ENCODE data around the gene BCL10. TPM values are rescaled to one million over a fixed set of nuclear protein-coding genes. Genes with fewer than 3 reads are reported as not detected.

BCL10 gene
- total and polyA plus RNA-seq, 2 of the 13 experiments (the other 11 are each of a cell fraction or from before 2014, with no cell fraction given) = 3.7 to 14.1 TPM

DNA sequence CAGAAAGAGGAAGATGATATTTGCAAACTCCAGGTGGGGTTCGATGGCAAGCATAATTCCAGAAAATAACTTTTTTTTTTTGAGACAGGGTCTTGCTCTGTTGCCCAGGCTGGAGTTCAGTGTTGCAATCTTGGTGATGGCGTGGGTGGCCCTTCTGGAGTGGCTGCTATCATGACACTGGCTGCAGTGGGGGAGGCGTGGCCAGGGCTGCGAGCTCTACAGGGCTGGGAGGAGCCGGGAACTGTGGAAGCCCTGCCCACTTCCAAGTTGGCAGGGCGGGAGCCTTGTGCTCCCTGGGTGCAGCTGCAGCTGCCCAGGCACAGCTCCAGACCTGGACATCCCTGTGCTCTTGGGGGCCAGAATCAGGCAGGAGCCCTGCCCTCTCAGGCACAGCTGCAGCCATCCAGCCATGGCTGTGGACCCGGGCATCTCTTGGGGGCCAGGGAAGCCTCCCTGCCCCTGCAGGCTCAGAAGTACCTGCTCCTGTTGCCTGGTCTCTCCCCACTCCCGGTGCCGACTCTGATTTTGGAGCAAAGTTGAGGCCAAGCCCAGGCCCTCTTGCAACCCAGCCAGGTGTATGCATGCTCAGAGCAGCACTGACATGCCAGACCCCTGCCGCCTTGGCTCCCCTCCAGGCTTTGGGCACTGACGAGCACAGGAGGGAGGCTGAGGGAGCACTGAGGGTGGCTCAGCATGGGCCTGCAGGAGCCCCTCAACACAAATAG is 7.2 kb upstream of the BCL10 start (continued):
- TF ChIP-seq, protein P1, sequence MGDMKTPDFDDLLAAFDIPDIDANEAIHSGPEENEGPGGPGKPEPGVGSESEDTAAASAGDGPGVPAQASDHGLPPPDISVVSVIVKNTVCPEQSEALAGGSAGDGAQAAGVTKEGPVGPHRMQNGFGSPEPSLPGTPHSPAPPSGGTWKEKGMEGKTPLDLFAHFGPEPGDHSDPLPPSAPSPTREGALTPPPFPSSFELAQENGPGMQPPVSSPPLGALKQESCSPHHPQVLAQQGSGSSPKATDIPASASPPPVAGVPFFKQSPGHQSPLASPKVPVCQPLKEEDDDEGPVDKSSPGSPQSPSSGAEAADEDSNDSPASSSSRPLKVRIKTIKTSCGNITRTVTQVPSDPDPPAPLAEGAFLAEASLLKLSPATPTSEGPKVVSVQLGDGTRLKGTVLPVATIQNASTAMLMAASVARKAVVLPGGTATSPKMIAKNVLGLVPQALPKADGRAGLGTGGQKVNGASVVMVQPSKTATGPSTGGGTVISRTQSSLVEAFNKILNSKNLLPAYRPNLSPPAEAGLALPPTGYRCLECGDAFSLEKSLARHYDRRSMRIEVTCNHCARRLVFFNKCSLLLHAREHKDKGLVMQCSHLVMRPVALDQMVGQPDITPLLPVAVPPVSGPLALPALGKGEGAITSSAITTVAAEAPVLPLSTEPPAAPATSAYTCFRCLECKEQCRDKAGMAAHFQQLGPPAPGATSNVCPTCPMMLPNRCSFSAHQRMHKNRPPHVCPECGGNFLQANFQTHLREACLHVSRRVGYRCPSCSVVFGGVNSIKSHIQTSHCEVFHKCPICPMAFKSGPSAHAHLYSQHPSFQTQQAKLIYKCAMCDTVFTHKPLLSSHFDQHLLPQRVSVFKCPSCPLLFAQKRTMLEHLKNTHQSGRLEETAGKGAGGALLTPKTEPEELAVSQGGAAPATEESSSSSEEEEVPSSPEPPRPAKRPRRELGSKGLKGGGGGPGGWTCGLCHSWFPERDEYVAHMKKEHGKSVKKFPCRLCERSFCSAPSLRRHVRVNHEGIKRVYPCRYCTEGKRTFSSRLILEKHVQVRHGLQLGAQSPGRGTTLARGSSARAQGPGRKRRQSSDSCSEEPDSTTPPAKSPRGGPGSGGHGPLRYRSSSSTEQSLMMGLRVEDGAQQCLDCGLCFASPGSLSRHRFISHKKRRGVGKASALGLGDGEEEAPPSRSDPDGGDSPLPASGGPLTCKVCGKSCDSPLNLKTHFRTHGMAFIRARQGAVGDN (CRISPR knock-in tag; IDR thresholded peaks at IDR 0.05) = peak; percentile 63
- no peak for TF ChIP-seq ZNF350 (CRISPR knock-in tag; IDR thresholded peaks at IDR 0.05; ENCODE audit: borderline replicate concordance, low read depth)
- no peak for TF ChIP-seq NFATC3 (CRISPR knock-in tag; IDR thresholded peaks at IDR 0.05)
- TF ChIP-seq SUZ12 (IDR thresholded peaks at IDR 0.05; ENCODE audit: low read depth, low read length) = no peak
- 0 out of 2 replicates have a peak, but pooled peaks have one; percentile 4 for TF ChIP-seq RXRA (CRISPR knock-in tag; IDR thresholded peaks at IDR 0.05)
- peak; percentile 28; the same call in 1 of the 2 replicates for TF ChIP-seq ZMYM4 (CRISPR knock-in tag; IDR thresholded peaks at IDR 0.05)
- no peak for TF ChIP-seq FOXM1 (CRISPR knock-in tag; IDR thresholded peaks at IDR 0.05)
- TF ChIP-seq SIX4 (CRISPR knock-in tag; IDR thresholded peaks at IDR 0.05) = no peak
- TF ChIP-seq TBX3 (IDR thresholded peaks at IDR 0.05; ENCODE audit: borderline replicate concordance) = no peak
- no peak for TF ChIP-seq SIN3A (IDR thresholded peaks at IDR 0.05; ENCODE audit: borderline replicate concordance, low read depth, low read length)
- TF ChIP-seq POLR2G (IDR thresholded peaks at IDR 0.05; ENCODE audit: low read depth, low read length) = no peak
- no peak for TF ChIP-seq AKAP8 (CRISPR knock-in tag; IDR thresholded peaks at IDR 0.05)
